ENCODE data around the gene BRIP1.
"Not testable (repeated sequence)": the region's sequence is repeated elsewhere in the genome, so short reads cannot be mapped to it uniquely, and the experiment has no call there.

Gene BRIP1

DNA sequence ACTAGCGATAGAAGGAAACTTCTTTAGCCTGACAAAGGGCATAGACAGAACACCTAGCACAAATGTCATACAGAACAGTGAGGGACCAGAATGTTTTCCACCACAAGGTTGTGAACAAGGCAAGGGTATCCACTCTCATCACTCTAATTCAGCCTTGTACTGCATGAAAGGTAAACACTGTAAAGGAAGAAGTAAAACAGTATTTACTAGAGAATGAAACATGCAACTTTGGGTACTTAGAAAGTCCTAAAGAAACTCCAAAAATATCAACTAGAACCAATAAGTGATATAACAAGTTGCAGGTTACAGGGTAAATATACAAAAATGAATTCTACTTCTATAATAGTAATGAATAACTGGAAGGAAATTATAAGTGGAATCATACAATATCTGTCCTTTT lies 32.2 kb downstream of the BRIP1 start:
- no peak for DNase-seq (ENCODE audit: low read depth)
- TF ChIP-seq, protein P1, sequence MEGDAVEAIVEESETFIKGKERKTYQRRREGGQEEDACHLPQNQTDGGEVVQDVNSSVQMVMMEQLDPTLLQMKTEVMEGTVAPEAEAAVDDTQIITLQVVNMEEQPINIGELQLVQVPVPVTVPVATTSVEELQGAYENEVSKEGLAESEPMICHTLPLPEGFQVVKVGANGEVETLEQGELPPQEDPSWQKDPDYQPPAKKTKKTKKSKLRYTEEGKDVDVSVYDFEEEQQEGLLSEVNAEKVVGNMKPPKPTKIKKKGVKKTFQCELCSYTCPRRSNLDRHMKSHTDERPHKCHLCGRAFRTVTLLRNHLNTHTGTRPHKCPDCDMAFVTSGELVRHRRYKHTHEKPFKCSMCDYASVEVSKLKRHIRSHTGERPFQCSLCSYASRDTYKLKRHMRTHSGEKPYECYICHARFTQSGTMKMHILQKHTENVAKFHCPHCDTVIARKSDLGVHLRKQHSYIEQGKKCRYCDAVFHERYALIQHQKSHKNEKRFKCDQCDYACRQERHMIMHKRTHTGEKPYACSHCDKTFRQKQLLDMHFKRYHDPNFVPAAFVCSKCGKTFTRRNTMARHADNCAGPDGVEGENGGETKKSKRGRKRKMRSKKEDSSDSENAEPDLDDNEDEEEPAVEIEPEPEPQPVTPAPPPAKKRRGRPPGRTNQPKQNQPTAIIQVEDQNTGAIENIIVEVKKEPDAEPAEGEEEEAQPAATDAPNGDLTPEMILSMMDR (IDR thresholded peaks at IDR 0.05; ENCODE audit: insufficient read depth, low read depth, low read length, missing control alignments): no peak
- H3K4me3 ChIP-seq (ENCODE audit: low read length): no peak overlapping the region

DNA sequence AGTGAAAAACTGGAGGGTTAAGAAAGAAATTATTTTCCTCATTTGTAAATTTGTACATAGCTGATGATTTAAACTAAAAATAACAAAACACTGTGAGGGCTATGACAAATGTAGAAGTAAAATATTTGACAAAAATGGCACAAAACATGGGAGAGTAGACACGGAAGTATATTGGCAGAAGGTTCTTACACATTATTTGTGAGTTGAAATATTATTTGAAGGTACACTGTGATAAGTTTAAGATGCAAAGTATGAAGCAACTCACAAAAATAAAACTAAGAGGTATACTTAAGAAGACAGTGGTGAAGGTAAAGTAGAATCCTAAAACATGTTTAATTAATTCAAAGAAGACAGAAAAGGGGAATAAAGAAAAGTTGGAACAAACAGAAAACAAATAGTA lies 34.6 kb downstream of the BRIP1 start:
- no peak overlapping the region for H3K4me3 ChIP-seq (ENCODE audit: low read length)

DNA sequence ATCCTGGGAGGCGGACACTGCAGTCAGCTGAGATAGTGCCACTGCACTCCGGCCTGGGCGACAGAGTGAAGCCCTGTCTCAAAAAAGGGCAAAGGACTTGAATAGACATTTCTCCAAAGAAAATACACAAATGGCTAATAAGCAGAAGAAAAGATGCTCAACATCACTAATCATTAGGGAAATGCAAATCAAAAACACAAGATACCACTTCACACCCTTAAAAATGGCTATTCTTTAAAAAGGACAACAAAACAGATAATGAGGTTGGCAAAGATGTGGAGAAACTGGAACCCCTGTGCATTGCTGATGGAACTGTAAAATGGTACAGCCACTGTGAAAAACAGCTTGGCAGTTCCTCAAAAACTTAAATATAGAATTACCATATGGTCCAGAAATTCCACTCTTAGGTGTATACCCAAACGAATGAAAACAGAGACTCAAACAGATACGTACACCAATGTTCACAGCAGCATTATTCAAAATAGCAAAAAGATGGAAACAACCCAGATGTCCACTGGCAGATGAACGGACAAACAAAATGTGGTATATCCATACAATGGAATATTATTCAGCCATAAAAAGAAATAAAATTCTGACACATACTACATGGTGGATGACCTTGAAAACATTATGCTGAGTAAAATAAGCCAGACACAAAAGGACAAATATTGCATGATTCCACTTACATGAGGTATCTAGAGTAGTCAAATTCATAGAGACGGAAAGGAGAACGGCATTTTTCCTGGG lies 35.5 kb downstream of the BRIP1 start:
- TF ChIP-seq, protein P1 (IDR thresholded peaks at IDR 0.05; ENCODE audit: insufficient read depth, low read depth, low read length, missing control alignments): no peak
- H3K4me3 ChIP-seq (ENCODE audit: low read length): no peak overlapping the region
- DNase-seq (ENCODE audit: low read depth): no peak

More for the DNA sequence above, 34.6 kb downstream of the BRIP1 start:
- TF ChIP-seq, protein P1 (IDR thresholded peaks at IDR 0.05; ENCODE audit: insufficient read depth, low read depth, low read length, missing control alignments): no peak
- no peak for DNase-seq (ENCODE audit: low read depth)

DNA sequence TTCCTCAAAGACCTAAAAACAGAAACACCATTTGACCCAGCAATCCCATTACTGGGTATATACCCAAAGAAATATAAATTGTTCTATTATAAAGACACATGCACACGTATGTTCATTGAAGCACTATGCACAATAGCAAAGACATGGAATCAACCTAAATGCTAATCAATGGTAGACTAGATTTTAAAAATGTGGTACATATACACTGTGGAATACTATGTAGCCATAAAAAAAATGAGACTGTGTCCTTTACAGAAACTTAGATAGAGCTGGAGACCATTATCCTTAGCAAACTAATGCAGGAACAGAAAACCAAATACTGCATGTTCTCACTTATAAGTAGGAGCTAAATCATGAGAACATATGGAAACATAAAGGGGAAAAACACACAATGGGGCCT lies 36.5 kb downstream of the BRIP1 start:
- H3K4me3 ChIP-seq (ENCODE audit: low read length); DNase-seq (ENCODE audit: low read depth): not testable (repeated sequence)

DNA sequence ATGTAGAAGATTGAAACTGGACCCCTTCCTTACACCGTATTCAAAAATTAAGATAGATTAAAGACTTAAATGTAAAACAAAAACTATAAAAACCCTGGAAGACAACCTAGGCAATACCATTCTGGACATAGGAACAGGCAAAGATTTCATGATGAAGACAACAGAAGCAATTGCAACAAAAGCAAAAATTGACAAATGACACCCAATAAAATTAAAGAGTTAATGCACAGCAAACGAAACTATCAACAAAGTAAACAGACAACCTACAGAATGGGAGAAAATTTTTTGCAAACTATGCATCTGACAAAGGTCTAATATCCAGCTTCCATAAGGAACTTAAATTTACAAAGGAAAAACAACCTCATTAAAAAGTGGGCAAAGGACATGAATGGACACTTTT lies 37.1 kb downstream of the BRIP1 start:
- not testable (repeated sequence) for DNase-seq (ENCODE audit: low read depth); H3K4me3 ChIP-seq (ENCODE audit: low read length)

DNA sequence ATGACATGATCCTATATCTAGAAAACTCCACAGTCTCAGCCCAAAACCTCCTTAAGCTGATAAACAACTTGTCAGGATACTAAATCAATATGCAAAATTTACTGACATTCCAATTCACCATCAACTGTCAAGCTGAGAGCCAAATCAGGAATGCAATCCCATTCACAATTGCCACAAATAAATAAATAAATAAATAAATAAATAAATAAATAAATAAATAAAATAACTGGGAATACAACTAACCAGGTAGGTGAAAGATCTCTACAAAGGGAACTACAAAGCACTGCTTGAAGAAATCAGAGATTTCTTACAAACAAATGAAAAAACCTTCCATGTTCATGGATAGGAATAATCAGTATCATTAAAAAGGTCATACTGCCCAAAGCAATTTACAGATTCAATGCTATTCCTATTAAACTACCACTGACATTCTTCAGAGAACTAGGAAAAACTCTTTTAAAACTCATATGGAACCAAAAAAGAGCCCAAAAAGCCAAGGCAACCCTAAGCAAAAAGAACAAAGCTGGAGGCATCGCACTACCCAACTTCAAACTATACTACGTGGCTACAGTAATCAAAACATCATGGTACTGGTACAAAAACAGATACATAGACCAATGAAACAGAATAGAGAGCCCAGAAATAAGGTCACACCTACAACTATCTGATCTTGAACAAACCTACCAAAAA lies 37.7 kb downstream of the BRIP1 start:
- H3K4me3 ChIP-seq (ENCODE audit: low read length): no peak overlapping the region
- TF ChIP-seq, protein P1 (IDR thresholded peaks at IDR 0.05; ENCODE audit: insufficient read depth, low read depth, low read length, missing control alignments): no peak
- DNase-seq (ENCODE audit: low read depth): no peak

DNA sequence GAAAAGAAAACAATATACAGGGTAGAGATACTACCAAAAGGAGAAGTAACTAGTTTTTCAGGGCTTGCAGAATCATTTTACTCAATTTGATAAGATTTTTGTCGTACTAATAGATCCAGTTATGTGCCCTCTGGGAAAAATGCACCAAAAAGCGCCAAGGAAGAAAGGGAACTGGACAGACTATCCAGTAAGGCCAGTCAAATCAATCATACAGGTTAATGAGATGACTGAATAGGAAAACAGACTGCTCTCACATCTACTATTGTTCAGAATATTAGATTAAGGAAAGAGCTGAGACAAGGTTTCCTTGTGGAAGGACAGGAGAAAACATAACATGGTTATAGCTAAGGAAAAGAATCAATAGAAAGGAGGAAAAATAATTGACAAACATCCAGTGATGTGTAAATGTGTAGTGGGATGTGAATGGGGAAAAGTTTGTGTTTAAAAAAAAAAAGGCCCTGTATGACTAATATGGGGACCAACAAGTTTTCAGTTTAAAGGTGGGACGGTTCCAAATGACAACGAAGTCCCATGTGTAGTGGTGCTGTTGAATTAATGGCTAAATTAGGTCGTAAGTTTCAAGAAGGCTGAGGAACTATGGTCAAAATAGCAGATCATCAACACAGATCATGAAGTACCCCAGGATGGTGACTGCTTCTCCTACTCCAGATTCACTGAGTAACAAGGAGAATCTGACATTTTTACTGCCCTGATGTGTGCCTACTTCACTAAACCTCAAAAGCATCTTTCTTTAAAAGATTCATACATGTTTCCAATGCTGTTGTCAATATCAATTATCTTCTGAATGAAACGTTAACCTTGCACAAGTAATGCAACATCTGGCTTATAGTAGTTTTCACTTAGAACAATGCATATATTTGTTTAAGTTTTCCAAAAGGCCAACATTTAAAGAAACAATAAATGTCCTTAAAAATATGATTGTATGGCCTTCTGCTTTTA lies 40.7 kb downstream of the BRIP1 start:
- no peak overlapping the region for H3K4me3 ChIP-seq (ENCODE audit: low read length)
- DNase-seq (ENCODE audit: low read depth): no peak
- TF ChIP-seq, protein P1 (IDR thresholded peaks at IDR 0.05; ENCODE audit: insufficient read depth, low read depth, low read length, missing control alignments): no peak

All from epithelial cell of esophagus (primary cell).